H9 (cell line): Measurements from ENCODE around the gene CHCHD3. TPM values are rescaled to one million over a fixed set of nuclear protein-coding genes. Genes with fewer than 3 reads are reported as not detected.

Source experiments
- DNase-seq: peaks from one replicate; pipeline ENCODE4 v3.0.0-alpha.2; 2017
- H2AFZ ChIP-seq: one replicate; pipeline ENCODE4 v1.6.1; 2013; ENCODE audit warnings: mild to moderate bottlenecking, low read length, control low read depth, moderate library complexity
- H2AK5ac ChIP-seq: 2 replicates; pipeline ENCODE4 v1.6.1; 2013; ENCODE audit warnings: low read length, control low read depth, mixed read lengths; ENCODE audit not compliant: insufficient read length
- H2BK120ac ChIP-seq: one replicate; pipeline ENCODE4 v1.6.1; 2013; ENCODE audit warnings: low read depth, mild to moderate bottlenecking, low read length, control low read depth, inconsistent platforms; ENCODE audit not compliant: poor library complexity, severe bottlenecking
- H2BK12ac ChIP-seq: 2 replicates; pipeline ENCODE4 v1.6.1; 2013; ENCODE audit warnings: low read length, control low read depth, mixed read lengths, low read depth; ENCODE audit not compliant: insufficient read length
- H2BK15ac ChIP-seq: 2 replicates; pipeline ENCODE4 v1.6.1; 2013; ENCODE audit warnings: low read depth, low read length, control low read depth
- H2BK20ac ChIP-seq: one replicate; pipeline ENCODE4 v1.6.1; 2013; ENCODE audit warnings: low read depth, mild to moderate bottlenecking, low read length, control low read depth, inconsistent platforms; ENCODE audit not compliant: poor library complexity, severe bottlenecking
- H2BK5ac ChIP-seq: 2 replicates; pipeline ENCODE4 v1.6.1; 2013; ENCODE audit warnings: low read length, control low read depth, mixed read lengths; ENCODE audit not compliant: insufficient read length
- H3K14ac ChIP-seq: 2 replicates; pipeline ENCODE4 v1.6.1; 2013; ENCODE audit warnings: low read length, control low read depth; ENCODE audit not compliant: insufficient read depth
- H3K18ac ChIP-seq: 2 replicates; pipeline ENCODE4 v1.6.1; 2013; ENCODE audit warnings: low read depth, mild to moderate bottlenecking, mixed read lengths, low read length, control low read depth; ENCODE audit not compliant: insufficient read length
- H3K23ac ChIP-seq: 2 replicates; pipeline ENCODE4 v1.6.1; 2013; ENCODE audit warnings: low read length, control low read depth, mixed read lengths, low read depth; ENCODE audit not compliant: insufficient read length
- H3K23me2 ChIP-seq: 2 replicates; pipeline ENCODE4 v1.6.1; 2013; ENCODE audit warnings: low read depth, mild to moderate bottlenecking, mixed read lengths, low read length, control low read depth; ENCODE audit not compliant: insufficient read length, poor library complexity, severe bottlenecking
- H3K27ac ChIP-seq: 2 replicates; pipeline ENCODE4 v1.5.1; 2013; ENCODE audit warnings: low read length, control low read depth, mixed read lengths, low read depth; ENCODE audit not compliant: insufficient read length
- H3K27me3 ChIP-seq: 2 replicates; pipeline ENCODE4 v1.6.1; 2013; ENCODE audit warnings: low read length, control low read depth, inconsistent platforms; ENCODE audit not compliant: insufficient read depth
- H3K4ac ChIP-seq: 2 replicates; pipeline ENCODE4 v1.6.1; 2013; ENCODE audit warnings: low read depth, mild to moderate bottlenecking, control low read depth, inconsistent platforms, low read length, moderate library complexity
- H3K4me1 ChIP-seq: 2 replicates; pipeline ENCODE4 v1.6.1; 2013; ENCODE audit warnings: low read length, control low read depth, inconsistent platforms; ENCODE audit not compliant: insufficient read depth
- H3K4me2 ChIP-seq: 2 replicates; pipeline ENCODE4 v1.6.1; 2013; ENCODE audit warnings: low read length, control low read depth, mixed read lengths; ENCODE audit not compliant: insufficient read length, insufficient read depth
- H3K56ac ChIP-seq: 2 replicates; pipeline ENCODE4 v1.6.1; 2013; ENCODE audit warnings: low read depth, mild to moderate bottlenecking, mixed read lengths, low read length, control low read depth; ENCODE audit not compliant: insufficient read length
- H3K79me1 ChIP-seq: 2 replicates; pipeline ENCODE4 v1.6.1; 2013; ENCODE audit warnings: low read depth, mild to moderate bottlenecking, moderate library complexity, low read length, control low read depth, inconsistent platforms; ENCODE audit not compliant: insufficient read depth, poor library complexity, severe bottlenecking
- H3K79me2 ChIP-seq: 2 replicates; pipeline ENCODE4 v1.6.1; 2013; ENCODE audit warnings: low read length, control low read depth, inconsistent platforms; ENCODE audit not compliant: insufficient read depth
- H3K9ac ChIP-seq: 2 replicates; pipeline ENCODE4 v1.6.1; 2013; ENCODE audit warnings: low read length, control low read depth, mixed read lengths; ENCODE audit not compliant: insufficient read length; ENCODE audit errors: extremely low read depth
- H3K9me3 ChIP-seq: one replicate; pipeline ENCODE4 v1.6.1; 2013; ENCODE audit warnings: low read depth, low read length, inconsistent platforms; ENCODE audit not compliant: control insufficient read depth
- H3T11ph ChIP-seq: one replicate; pipeline ENCODE4 v1.6.1; 2013; ENCODE audit warnings: mild to moderate bottlenecking, low read length, control low read depth, inconsistent platforms
- H4K20me1 ChIP-seq: one replicate; pipeline ENCODE4 v1.6.1; 2013; ENCODE audit not compliant: control insufficient read depth, insufficient read length, insufficient read depth
- H4K5ac ChIP-seq: 2 replicates; pipeline ENCODE4 v1.6.1; 2013; ENCODE audit warnings: low read depth, mild to moderate bottlenecking, mixed read lengths, low read length, control low read depth; ENCODE audit not compliant: insufficient read length
- H4K8ac ChIP-seq: replicated peaks from 2 replicates; pipeline ENCODE4 v1.6.1; 2013; ENCODE audit warnings: low read length, control low read depth, mixed read lengths, low read depth; ENCODE audit not compliant: insufficient read length
- H4K91ac ChIP-seq: 2 replicates; pipeline ENCODE4 v1.6.1; 2013; ENCODE audit warnings: low read depth, mild to moderate bottlenecking, moderate library complexity, mixed read lengths, low read length, control low read depth; ENCODE audit not compliant: insufficient read length
- H3K27ac Mint-ChIP-seq, 3 experiments: 2 replicates in 2 of 3; 3 replicates in 1 of 3; pipeline ENCODE4 v1.8.0; 2020 to 2021; ENCODE audit warnings: mixed read lengths in 3 of 3, mild to moderate bottlenecking in 1 of 3, moderate library complexity in 1 of 3
- H3K27me3 Mint-ChIP-seq: 2 replicates; pipeline ENCODE4 v1.8.0; 2021; ENCODE audit warnings: low read depth, mild to moderate bottlenecking, moderate library complexity, mixed read lengths
- H3K36me3 Mint-ChIP-seq, 3 experiments: 2 replicates in 2 of 3; 3 replicates in 1 of 3; pipeline ENCODE4 v1.8.0; 2020 to 2021; ENCODE audit warnings: low read depth in 3 of 3, mixed read lengths in 3 of 3; ENCODE audit not compliant: insufficient read depth in 1 of 3
- H3K4me1 Mint-ChIP-seq, 2 experiments: 2 replicates each; pipeline ENCODE4 v1.8.0; 2020; ENCODE audit warnings: mixed read lengths in 2 of 2
- H3K4me3 Mint-ChIP-seq, 2 experiments: 2 replicates in 1 of 2; 3 replicates in 1 of 2; pipeline ENCODE4 v1.8.0; 2020 to 2021; ENCODE audit warnings: mild to moderate bottlenecking in 2 of 2, mixed read lengths in 2 of 2, moderate library complexity in 1 of 2
- H3K9me3 Mint-ChIP-seq, 2 experiments: 2 replicates in 1 of 2; 3 replicates in 1 of 2; pipeline ENCODE4 v1.8.0; 2020; ENCODE audit warnings: mild to moderate bottlenecking in 2 of 2, mixed read lengths in 2 of 2, moderate library complexity in 1 of 2
- CTCF ChIP-seq: fragments of 200-600 bp; sonication (generic); conservative IDR thresholded peaks from 3 replicates; pipeline ENCODE4 v1.8.0; 2021; ENCODE audit warnings: antibody characterized with exemption, mild to moderate bottlenecking
- WGBS: extraction: QIAGEN DNeasy Blood & Tissue Kit; methylation state at CpG from one replicate; pipeline ENCODE4 v1.1.7; 2013; ENCODE audit warnings: missing lambda C conversion rate, low lambda C conversion rate, mixed read lengths; ENCODE audit not compliant: insufficient read length; ENCODE audit errors: extremely low coverage; 5-methylcytosine and 5-hydroxymethylcytosine counted together
- total RNA-seq: library from RNA; stranded (reverse); gene quantifications from 2 replicates; pipeline ENCODE4 v1.2.1, GENCODE V29; 2021

The CHCHD3 gene
- total RNA-seq, 1 experiment from 2014 or later, result 104 TPM

GRCh38 chr7:133117452-133117851 lies 35.6 kb upstream of the CHCHD3 start:
- no peak for TF ChIP-seq CTCF
- Histone ChIP-seq H3K79me1 (no peaks in the 10 kb centered on the region), H4K20me1 (no peaks in the 10 kb centered on the region), H2BK5ac (no peak overlapping the region), H2BK120ac (no peak overlapping the region), H3K4ac (no peak overlapping the region), H3K9me3 (no peaks in the 10 kb centered on the region), H3K9ac (no peak overlapping the region), H3T11ph (no peak overlapping the region), H2BK20ac (no peak overlapping the region), H4K5ac (no peak overlapping the region), H3K23me2 (no peaks in the 10 kb centered on the region), H3K4me1 (peaks cover 6% of the 10 kb centered on the region; the same call in 1 of the 2 replicates), H3K18ac (no peak overlapping the region), H3K79me2 (no peaks in the 10 kb centered on the region), H3K23ac (no peak overlapping the region), H3K27me3 (no peaks in the 10 kb centered on the region), H2BK12ac (no peak overlapping the region), H2BK15ac (no peak overlapping the region), H3K56ac (no peak overlapping the region), H2AK5ac (no peak overlapping the region), H3K14ac (no peak overlapping the region), H4K8ac (no peak overlapping the region), H3K4me2 (no peak overlapping the region), H3K27ac (no peak overlapping the region), H4K91ac (no peak overlapping the region), H2AFZ (no peak overlapping the region)
- Mint-ChIP-seq H3K36me3 (no peaks in the 10 kb centered on the region), H3K4me1 (peaks cover 12 to 22% of the 10 kb centered on the region in 2 experiments), H3K27ac (no peak overlapping the region; a peak in 1 of 7 replicates), H3K4me3 (no peak overlapping the region), H3K9me3 (no peaks in the 10 kb centered on the region), H3K27me3 (no peaks in the 10 kb centered on the region; the same call in 1 of the 2 replicates)
- no peak for DNase-seq
- WGBS, result no CpG with 5 or more reads among the region's 5 CpGs
